ENCODE measurements around the gene NOD1. TPM values are rescaled to one million over a fixed set of nuclear protein-coding genes. Genes with fewer than 3 reads are reported as not detected.

The NOD1 gene
- polyA plus RNA-seq, 2 of the 4 experiments (the other 2 are of a cell fraction): 4.8 to 6.5 TPM

DNA sequence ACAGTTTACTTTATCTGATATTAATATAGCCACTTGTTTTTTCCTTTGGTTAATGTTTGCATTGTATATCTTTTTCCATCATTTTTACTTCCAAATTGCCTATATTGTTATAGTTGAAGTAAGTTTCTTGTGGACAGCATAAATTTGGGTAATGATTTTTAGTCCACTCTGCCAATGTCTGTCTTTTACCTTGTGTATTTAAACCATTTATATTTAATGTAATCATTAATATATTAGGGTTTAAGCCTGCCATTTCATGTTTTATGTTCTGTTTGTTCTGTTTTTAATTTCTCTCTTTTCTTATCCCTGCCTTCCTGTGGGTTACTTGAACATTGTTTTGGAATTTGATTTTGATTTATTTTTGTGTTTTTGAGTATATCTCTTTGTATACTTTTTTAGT, 12.8 kb upstream of the NOD1 start:
- DNase-seq (ENCODE audit: low read depth in 1 of 2, low spot score in 1 of 2) (no peak), ATAC-seq (no peak), FAIRE-seq (no peak)
- Histone ChIP-seq H3K4me2 (no peak overlapping the region), H3K4me3 (no peak overlapping the region), H3K27ac (no peak overlapping the region), H3K4me1 (no peaks in the 10 kb centered on the region), H3K9me3 (peaks cover 24% of the 10 kb centered on the region)
- CTCF ChIA-PET: no interaction called here
- TF ChIP-seq HEYL (CRISPR knock-in tag; IDR thresholded peaks at IDR 0.05) (no peak), POLR2A (IDR thresholded peaks at IDR 0.05; ENCODE audit: low read length) (no peak), NPAS2 (CRISPR knock-in tag; IDR thresholded peaks at IDR 0.05; ENCODE audit: borderline replicate concordance) (no peak), CBX2 (IDR thresholded peaks at IDR 0.05; ENCODE audit: borderline replicate concordance, low read depth) (no peak), TP53 (CRISPR knock-in tag; IDR thresholded peaks at IDR 0.05) (no peak), MAFK (IDR thresholded peaks at IDR 0.05; ENCODE audit: partially characterized antibody) (no peak), SMC3 (IDR thresholded peaks at IDR 0.05) (no peak), ESRRA (IDR thresholded peaks at IDR 0.05; ENCODE audit: borderline replicate concordance, low read length) (no peak), MYC (IDR thresholded peaks at IDR 0.05; ENCODE audit: borderline replicate concordance, low read length) (no peak), RFX5 (IDR thresholded peaks at IDR 0.05) (no peak), JUNB (IDR thresholded peaks at IDR 0.05) (no peak), RCOR1 (IDR thresholded peaks at IDR 0.05; ENCODE audit: low read depth, low read length) (no peak)
- TF ChIP-seq, protein P1, sequence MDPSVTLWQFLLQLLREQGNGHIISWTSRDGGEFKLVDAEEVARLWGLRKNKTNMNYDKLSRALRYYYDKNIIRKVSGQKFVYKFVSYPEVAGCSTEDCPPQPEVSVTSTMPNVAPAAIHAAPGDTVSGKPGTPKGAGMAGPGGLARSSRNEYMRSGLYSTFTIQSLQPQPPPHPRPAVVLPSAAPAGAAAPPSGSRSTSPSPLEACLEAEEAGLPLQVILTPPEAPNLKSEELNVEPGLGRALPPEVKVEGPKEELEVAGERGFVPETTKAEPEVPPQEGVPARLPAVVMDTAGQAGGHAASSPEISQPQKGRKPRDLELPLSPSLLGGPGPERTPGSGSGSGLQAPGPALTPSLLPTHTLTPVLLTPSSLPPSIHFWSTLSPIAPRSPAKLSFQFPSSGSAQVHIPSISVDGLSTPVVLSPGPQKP (IDR thresholded peaks at IDR 0.05; ENCODE audit: low read depth, low read length): no peak
- TF ChIP-seq, protein P2, sequence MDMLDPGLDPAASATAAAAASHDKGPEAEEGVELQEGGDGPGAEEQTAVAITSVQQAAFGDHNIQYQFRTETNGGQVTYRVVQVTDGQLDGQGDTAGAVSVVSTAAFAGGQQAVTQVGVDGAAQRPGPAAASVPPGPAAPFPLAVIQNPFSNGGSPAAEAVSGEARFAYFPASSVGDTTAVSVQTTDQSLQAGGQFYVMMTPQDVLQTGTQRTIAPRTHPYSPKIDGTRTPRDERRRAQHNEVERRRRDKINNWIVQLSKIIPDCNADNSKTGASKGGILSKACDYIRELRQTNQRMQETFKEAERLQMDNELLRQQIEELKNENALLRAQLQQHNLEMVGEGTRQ (IDR thresholded peaks at IDR 0.05): no peak
- TF ChIP-seq, protein P3, sequence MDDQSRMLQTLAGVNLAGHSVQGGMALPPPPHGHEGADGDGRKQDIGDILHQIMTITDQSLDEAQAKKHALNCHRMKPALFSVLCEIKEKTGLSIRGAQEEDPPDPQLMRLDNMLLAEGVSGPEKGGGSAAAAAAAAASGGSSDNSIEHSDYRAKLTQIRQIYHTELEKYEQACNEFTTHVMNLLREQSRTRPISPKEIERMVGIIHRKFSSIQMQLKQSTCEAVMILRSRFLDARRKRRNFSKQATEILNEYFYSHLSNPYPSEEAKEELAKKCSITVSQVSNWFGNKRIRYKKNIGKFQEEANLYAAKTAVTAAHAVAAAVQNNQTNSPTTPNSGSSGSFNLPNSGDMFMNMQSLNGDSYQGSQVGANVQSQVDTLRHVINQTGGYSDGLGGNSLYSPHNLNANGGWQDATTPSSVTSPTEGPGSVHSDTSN (IDR thresholded peaks at IDR 0.05): no peak
- TF ChIP-seq, protein P4, sequence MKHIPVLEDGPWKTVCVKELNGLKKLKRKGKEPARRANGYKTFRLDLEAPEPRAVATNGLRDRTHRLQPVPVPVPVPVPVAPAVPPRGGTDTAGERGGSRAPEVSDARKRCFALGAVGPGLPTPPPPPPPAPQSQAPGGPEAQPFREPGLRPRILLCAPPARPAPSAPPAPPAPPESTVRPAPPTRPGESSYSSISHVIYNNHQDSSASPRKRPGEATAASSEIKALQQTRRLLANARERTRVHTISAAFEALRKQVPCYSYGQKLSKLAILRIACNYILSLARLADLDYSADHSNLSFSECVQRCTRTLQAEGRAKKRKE (CRISPR knock-in tag; IDR thresholded peaks at IDR 0.05; ENCODE audit: low read depth): no peak
- TF ChIP-seq, protein P5, sequence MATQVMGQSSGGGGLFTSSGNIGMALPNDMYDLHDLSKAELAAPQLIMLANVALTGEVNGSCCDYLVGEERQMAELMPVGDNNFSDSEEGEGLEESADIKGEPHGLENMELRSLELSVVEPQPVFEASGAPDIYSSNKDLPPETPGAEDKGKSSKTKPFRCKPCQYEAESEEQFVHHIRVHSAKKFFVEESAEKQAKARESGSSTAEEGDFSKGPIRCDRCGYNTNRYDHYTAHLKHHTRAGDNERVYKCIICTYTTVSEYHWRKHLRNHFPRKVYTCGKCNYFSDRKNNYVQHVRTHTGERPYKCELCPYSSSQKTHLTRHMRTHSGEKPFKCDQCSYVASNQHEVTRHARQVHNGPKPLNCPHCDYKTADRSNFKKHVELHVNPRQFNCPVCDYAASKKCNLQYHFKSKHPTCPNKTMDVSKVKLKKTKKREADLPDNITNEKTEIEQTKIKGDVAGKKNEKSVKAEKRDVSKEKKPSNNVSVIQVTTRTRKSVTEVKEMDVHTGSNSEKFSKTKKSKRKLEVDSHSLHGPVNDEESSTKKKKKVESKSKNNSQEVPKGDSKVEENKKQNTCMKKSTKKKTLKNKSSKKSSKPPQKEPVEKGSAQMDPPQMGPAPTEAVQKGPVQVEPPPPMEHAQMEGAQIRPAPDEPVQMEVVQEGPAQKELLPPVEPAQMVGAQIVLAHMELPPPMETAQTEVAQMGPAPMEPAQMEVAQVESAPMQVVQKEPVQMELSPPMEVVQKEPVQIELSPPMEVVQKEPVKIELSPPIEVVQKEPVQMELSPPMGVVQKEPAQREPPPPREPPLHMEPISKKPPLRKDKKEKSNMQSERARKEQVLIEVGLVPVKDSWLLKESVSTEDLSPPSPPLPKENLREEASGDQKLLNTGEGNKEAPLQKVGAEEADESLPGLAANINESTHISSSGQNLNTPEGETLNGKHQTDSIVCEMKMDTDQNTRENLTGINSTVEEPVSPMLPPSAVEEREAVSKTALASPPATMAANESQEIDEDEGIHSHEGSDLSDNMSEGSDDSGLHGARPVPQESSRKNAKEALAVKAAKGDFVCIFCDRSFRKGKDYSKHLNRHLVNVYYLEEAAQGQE (IDR thresholded peaks at IDR 0.05): no peak
- POLR2A ChIA-PET: no interaction called here

DNA sequence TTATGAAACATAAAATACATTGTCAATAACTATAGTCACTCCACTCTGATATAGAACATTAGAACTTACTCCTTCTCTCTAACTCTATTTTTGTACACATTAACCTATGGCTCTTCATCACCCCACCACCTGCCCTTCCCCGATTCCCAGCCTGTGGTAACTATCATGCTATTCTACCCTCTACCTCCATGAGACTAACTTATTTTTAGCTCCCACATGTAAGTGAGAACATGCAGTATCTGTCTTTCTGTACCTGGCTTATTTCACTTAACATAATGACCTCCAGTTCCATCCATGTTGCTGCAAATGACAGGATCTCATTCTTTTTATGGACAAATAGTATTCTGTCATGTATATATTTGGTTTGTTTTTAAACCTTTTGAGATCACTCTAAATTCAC, 8.8 kb upstream of the NOD1 start:
- no peak for DNase-seq (ENCODE audit: low read depth in 1 of 2, low spot score in 1 of 2)
- peak; percentile 23 for FAIRE-seq
- Histone ChIP-seq H3K4me2 (no peak overlapping the region), H3K9me3 (peaks cover 18% of the 10 kb centered on the region), H3K27ac (no peak overlapping the region), H3K4me1 (no peaks in the 10 kb centered on the region), H3K4me3 (no peak overlapping the region)
- WGBS (ENCODE audit: missing lambda C conversion rate): 66% methylated on average over 1 of the region's 1 CpG
- POLR2A ChIA-PET: interaction anchor here (0.6 kb wide), 1 partner anchor 9 kb away, joined by 3 read pairs; the partner anchor contains the start of gene NOD1
- TF ChIP-seq ESRRA (IDR thresholded peaks at IDR 0.05; ENCODE audit: borderline replicate concordance, low read length): no peak
- TF ChIP-seq RCOR1 (IDR thresholded peaks at IDR 0.05; ENCODE audit: low read depth, low read length): no peak
- TF ChIP-seq CHD4 (IDR thresholded peaks at IDR 0.05; ENCODE audit: borderline replicate concordance): no peak
- TF ChIP-seq HOXA7 (CRISPR knock-in tag; IDR thresholded peaks at IDR 0.05): no peak
- no peak for TF ChIP-seq RARB (CRISPR knock-in tag; IDR thresholded peaks at IDR 0.05)
- no peak for TF ChIP-seq POLR2AphosphoS2 (conservative IDR thresholded peaks at IDR 0.05; ENCODE audit: low read length)
- TF ChIP-seq, protein P6, sequence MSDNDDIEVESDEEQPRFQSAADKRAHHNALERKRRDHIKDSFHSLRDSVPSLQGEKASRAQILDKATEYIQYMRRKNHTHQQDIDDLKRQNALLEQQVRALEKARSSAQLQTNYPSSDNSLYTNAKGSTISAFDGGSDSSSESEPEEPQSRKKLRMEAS (IDR thresholded peaks at IDR 0.05): no peak
- no peak for TF ChIP-seq JUNB (IDR thresholded peaks at IDR 0.05)
- TF ChIP-seq EHF (CRISPR knock-in tag; IDR thresholded peaks at IDR 0.05): no peak
- TF ChIP-seq ZFP36 (IDR thresholded peaks at IDR 0.05; ENCODE audit: borderline replicate concordance, partially characterized antibody): no peak
- TF ChIP-seq, protein P7, sequence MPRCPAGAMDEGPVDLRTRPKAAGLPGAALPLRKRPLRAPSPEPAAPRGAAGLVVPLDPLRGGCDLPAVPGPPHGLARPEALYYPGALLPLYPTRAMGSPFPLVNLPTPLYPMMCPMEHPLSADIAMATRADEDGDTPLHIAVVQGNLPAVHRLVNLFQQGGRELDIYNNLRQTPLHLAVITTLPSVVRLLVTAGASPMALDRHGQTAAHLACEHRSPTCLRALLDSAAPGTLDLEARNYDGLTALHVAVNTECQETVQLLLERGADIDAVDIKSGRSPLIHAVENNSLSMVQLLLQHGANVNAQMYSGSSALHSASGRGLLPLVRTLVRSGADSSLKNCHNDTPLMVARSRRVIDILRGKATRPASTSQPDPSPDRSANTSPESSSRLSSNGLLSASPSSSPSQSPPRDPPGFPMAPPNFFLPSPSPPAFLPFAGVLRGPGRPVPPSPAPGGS (IDR thresholded peaks at IDR 0.05): no peak
- TF ChIP-seq NR3C1 (IDR thresholded peaks at IDR 0.05): no peak
- CTCF ChIA-PET: no interaction called here
- no peak for ATAC-seq

Data from A549 (cell line).